PFSK-1 (cell line): ENCODE data around the gene TESMIN.

Source experiments
- POLR2AphosphoS5 ChIP-seq: IDR thresholded peaks from 2 replicates; pipeline ENCODE4 v1.6.1; 2012; ENCODE audit warnings: low read depth, mild to moderate bottlenecking, control low read depth, low read length, moderate library complexity
- REST ChIP-seq, 2 experiments: IDR thresholded peaks; 2 replicates each; pipeline versions ENCODE4 v1.6.1 to v1.8.0; 2011 to 2012; ENCODE audit warnings: low read depth in 2 of 2, low read length in 2 of 2, control low read depth in 1 of 2, inconsistent platforms in 1 of 2, mild to moderate bottlenecking in 1 of 2, moderate library complexity in 1 of 2; ENCODE audit not compliant: insufficient read depth in 1 of 2
- TAF1 ChIP-seq: IDR thresholded peaks from 2 replicates; pipeline ENCODE4 v1.6.1; 2012; ENCODE audit warnings: low read length, control low read depth, borderline replicate concordance; ENCODE audit not compliant: insufficient read depth

DNA sequence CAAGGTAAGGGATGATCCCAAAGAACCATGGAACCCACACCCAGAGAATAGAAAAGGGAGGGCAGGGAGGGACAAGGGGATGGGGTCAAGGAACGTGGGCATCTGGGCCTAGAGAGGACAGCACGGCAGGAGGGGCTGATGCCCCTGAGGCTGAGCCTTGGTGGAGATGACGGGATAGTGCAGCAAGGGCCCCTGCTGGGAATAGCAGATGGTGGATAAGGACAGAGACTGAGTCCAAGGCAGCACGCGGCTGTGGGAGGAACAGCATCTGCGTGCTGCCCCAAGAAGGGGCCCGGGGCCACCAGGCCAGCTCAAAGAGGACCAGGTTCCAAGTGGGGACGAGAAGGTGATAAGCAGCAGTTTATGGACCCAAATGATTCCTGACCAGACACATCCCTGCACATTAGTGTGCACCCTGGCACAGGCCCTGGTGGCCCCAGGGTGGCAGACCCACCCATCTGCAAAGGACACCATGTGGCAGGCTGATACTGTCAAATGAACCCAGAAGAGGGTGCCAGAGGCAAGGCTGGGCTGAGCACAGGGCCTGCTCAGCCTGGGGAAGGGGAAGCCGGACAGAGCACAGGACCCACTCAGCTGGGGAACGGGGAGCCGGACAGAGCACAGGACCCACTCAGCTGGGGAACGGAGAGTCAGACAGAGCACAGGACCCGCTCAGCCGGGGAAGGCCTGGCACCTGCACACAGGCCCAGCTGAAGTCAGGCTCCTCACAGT lies 12.8 kb upstream of the TESMIN start:
- TF ChIP-seq POLR2AphosphoS5, result no peak
- TF ChIP-seq REST (IDR thresholded peaks at IDR 0.05; ENCODE audit: insufficient read depth in 1 of 2, low read depth in 2 of 2, low read length in 2 of 2), result no peak
- no peak for TF ChIP-seq TAF1
